ENCODE data around the gene RNF181.

Gene RNF181

DNA sequence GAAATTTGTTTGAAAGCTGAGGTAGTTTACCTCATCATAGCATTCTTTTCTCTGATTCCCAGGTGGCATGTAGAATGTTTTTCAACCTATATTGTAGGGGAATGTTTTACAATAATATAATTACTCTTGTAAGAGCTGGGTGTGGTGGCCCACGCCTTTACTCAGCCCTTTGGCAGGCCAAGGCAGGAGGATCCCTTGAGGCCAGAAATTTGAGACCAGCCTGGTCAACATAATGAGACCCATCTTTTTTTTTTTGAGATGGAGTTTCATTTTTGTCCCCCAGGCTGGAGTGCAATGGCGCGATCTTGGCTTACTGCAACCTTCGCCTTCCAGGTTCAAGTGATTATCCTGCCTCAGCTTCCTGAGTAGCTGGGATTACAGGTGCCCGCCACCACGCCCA lies 24.1 kb downstream of the RNF181 start:
- no peak for DNase-seq

DNA sequence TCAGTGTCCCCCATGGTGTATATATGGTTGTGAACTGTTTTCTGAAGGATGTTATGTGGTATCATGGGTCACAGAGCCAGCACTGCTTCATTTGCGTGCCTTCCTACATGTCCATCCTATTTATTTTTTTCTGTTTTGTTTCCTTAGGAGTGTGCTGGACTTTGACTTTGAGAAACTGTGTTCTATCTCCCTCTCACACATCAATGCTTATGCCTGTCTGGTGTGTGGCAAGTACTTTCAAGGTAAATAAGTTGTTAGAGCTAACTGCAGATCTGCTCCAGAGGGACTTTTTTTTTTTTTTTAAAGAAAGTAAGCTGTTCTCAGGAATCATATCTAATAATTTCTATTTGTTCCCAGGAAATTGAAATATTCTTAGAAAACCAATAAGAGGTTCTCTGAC lies 25.8 kb downstream of the RNF181 start:
- no peak for DNase-seq

DNA sequence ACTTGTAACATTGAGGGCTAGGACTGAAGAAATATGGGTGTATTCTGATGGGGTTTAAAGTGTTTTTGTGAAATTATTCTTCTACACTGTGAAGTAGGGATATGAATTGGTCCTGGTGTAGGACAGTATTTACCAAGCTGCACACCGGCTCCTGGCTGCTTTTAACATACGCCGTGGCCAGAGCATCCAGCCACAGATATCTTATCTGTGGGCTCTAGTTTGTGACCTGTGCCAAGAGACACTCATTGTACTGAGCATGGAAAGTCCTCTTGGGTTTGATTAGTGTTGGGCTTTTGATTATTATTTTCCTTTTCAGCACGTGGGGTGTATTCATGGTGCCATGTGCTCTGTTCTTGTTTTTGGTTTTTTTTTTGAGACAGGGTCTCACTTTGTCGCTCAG lies 28.4 kb downstream of the RNF181 start:
- no peak for DNase-seq

DNA sequence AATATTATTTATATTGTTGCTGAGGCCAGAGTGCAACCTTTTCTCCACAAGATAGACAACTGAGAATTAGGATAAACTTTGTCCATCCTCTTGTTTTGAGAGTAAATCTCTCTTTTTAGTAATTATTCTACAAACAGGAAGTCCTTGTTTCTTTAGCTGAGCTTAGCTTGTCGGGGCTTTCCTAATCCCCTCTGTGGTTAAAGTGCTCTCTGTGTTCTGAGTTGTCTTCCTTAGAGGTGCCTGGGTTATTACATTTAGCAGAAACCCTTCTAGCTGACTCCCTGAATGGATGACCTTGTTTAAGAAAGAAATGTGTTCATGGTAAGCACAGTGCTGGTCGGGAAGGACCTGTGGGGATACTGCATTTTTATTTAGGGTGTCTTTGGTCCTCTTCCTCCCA lies 33.1 kb downstream of the RNF181 start:
- no peak for DNase-seq

DNA sequence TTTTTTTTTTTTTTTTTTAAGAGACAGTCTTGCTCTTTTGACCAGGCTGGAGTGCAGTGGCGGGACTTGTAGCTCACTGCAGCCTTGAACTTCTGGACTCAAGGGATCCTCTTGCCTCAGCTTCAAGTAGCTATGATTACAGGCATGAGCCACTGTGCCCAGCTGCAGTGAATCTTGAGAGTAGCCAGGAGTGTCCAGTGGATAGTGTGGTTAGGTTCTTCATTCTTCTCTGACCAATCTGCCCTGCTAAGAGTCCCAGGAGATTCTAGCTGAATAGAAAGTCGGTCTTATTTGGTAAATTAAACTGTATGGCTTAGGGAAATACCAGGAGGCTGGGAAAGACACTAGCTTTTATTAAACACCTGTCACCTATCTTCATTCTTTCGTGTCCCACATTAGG lies 35.8 kb downstream of the RNF181 start:
- DNase-seq = no peak

DNA sequence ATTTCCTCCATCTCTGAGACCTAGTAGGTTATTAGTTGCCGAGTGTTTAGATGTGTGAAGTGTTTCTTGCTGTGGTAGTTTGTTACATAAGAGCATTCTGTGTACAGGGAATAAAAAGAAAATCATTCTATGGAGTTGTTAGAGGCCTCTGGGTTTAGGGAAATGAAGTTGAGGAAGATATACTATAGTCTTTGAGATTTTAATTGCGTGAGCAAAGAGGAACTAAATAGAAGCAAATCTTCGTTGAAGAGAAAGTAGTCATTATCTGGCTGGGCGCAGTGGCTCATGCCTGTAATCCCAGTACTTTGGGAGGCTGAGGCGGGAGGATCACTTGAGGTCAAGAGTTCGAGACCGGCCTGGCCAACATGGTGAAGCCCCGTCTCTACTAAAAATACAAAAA lies 39.5 kb downstream of the RNF181 start:
- DNase-seq = no peak

DNA sequence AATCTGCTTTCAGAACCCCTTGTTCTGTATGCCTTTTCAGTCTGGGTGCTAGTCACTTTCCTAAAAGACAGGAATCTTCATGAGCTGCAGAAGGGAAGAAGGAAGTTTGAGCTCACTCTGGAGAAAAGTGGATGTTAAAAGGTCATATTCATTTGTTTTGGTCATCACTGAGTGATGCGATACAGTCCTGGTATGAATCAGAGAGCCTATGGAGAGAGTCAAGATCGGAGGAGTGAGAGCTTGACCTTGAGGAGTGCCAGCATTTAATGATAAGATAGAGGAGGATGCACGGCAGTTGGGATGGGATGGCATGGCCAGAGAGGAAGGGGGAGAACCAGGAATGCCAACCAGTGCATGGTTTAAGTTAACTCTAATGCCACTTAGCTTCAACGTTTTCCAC lies 40.1 kb downstream of the RNF181 start:
- no peak for DNase-seq

DNA sequence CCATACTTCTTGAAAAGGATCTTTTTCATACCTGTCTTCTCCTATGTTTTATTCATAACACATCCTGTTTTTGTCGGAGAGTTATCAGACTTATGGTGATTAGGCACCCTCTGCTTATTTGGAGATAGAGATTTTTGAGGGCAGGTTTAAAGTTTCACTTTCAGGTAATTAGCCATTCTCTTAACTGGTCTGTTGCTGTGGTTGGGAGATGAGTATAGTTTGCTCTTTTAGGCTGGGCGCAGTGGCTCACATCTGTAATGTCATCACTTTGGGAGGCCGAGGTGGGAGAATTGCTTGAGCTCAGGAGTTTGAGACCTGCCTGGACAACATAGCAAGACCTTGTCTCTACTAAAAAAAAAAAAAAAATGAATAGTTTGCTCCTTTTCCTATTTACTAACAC lies 47.2 kb downstream of the RNF181 start:
- no peak for DNase-seq

DNA sequence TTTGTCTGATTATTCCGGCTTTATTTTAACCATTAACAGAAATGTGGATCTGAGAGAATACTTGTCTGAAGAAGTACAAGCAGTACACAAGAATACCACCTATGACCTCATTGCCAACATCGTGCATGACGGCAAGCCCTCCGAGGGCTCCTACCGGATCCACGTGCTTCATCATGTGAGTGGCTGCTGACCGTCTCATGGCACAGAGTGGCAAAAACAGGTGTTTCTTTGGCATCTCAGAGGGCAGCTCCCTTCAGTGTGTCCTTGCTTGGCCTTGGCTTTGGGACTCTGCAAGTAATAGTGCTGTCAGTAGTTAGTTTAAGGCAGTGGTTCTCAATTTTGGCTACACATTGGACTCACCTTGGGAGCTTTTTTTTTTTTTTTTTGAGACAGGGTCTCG lies 49.4 kb downstream of the RNF181 start:
- DNase-seq = no peak

DNA sequence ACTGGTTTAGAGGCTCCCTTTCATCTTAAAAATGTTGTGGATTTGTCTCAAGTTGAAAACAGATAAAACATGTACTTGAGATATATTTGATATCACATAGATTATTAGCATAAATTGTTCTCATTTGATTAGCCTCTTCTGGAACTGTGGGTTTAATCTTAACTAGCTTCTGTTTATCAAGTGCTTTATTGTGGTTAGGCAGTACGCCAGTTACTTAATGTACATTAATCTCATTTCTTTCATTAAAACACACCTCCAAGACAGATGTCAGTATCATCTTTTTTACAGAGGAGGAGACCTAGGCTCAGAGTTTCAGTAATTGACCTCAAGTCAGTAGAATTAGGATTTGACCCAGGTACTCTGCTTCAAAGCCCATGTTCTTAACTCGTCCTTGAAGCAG lies 50.6 kb downstream of the RNF181 start:
- DNase-seq = no peak

Measured in DMS79 (cell line).